ENCODE data around the gene TRUB2. TPM values are rescaled to one million over a fixed set of nuclear protein-coding genes. Genes with fewer than 3 reads are reported as not detected.

TRUB2 gene
- total and polyA plus RNA-seq, 2 of the 13 experiments (the other 11 are each of a cell fraction or from before 2014, with no cell fraction given), result 22.3 to 41.2 TPM

- TF ChIP-seq SRSF9 (IDR thresholded peaks at IDR 0.05; ENCODE audit: borderline replicate concordance, insufficient read depth, low read depth, low read length, poor library complexity, severe bottlenecking), result no peak
- 0 out of 2 replicates have a peak, but pooled peaks have one; percentile 3 for TF ChIP-seq NFYC (CRISPR knock-in tag; IDR thresholded peaks at IDR 0.05)
- TF ChIP-seq TOPORS (CRISPR knock-in tag; IDR thresholded peaks at IDR 0.05), result peak; percentile 7; the same call in 1 of the 2 replicates
- TF ChIP-seq ZBTB43 (CRISPR knock-in tag; conservative IDR thresholded peaks at IDR 0.05), result no peak
- TF ChIP-seq GPN1 (CRISPR knock-in tag; IDR thresholded peaks at IDR 0.05; ENCODE audit: borderline replicate concordance), result no peak
- TF ChIP-seq FOXO4 (CRISPR knock-in tag; conservative IDR thresholded peaks at IDR 0.05), result 0 out of 2 replicates have a peak, but pooled peaks have one; percentile 34
- TF ChIP-seq GLI4 (CRISPR knock-in tag; IDR thresholded peaks at IDR 0.05; ENCODE audit: borderline replicate concordance), result 0 out of 2 replicates have a peak, but pooled peaks have one; percentile 20
- TF ChIP-seq ZBTB20 (CRISPR knock-in tag; IDR thresholded peaks at IDR 0.05; ENCODE audit: borderline replicate concordance, low read depth), result no peak
- TF ChIP-seq MXD3 (CRISPR knock-in tag; IDR thresholded peaks at IDR 0.05), result no peak
- TF ChIP-seq RXRB (CRISPR knock-in tag; IDR thresholded peaks at IDR 0.05; ENCODE audit: borderline replicate concordance), result no peak
- TF ChIP-seq ZNF598 (CRISPR knock-in tag; IDR thresholded peaks at IDR 0.05; ENCODE audit: borderline replicate concordance), result 0 out of 2 replicates have a peak, but pooled peaks have one; percentile 11
- no peak for TF ChIP-seq ZNF484 (CRISPR knock-in tag; IDR thresholded peaks at IDR 0.05; ENCODE audit: borderline replicate concordance, low read depth)
- 0 out of 2 replicates have a peak, but pooled peaks have one; percentile 59 for TF ChIP-seq ARID2 (CRISPR knock-in tag; IDR thresholded peaks at IDR 0.05; ENCODE audit: borderline replicate concordance)
- 0 out of 2 replicates have a peak, but pooled peaks have one; percentile 11 for TF ChIP-seq LCORL (IDR thresholded peaks at IDR 0.05)
- no peak for TF ChIP-seq LCORL (CRISPR knock-in tag; IDR thresholded peaks at IDR 0.05)
- TF ChIP-seq NKX3-1 (CRISPR knock-in tag; IDR thresholded peaks at IDR 0.05), result no peak
- peak; percentile 7; the same call in 1 of the 2 replicates for TF ChIP-seq ZNF619 (CRISPR knock-in tag; IDR thresholded peaks at IDR 0.05)
- TF ChIP-seq ZC3H13 (CRISPR knock-in tag; IDR thresholded peaks at IDR 0.05), result no peak
- peak; percentile 58 for TF ChIP-seq ZNF770 (CRISPR knock-in tag; IDR thresholded peaks at IDR 0.05)
- no peak; the same call in 1 of the 2 replicates for TF ChIP-seq ZNF44 (CRISPR knock-in tag; IDR thresholded peaks at IDR 0.05)
- TF ChIP-seq NAIF1 (CRISPR knock-in tag; IDR thresholded peaks at IDR 0.05; ENCODE audit: borderline replicate concordance), result 0 out of 2 replicates have a peak, but pooled peaks have one; percentile 85
- TF ChIP-seq ZNF549 (CRISPR knock-in tag; IDR thresholded peaks at IDR 0.05), result no peak
- no peak for TF ChIP-seq AGO1 (IDR thresholded peaks at IDR 0.05; ENCODE audit: low read depth, low read length, poor library complexity, severe bottlenecking)
- TF ChIP-seq ZNF136 (CRISPR knock-in tag; IDR thresholded peaks at IDR 0.05; ENCODE audit: low read depth), result no peak
- 0 out of 2 replicates have a peak, but pooled peaks have one; percentile 40 for TF ChIP-seq SMYD3 (CRISPR knock-in tag; IDR thresholded peaks at IDR 0.05)
- no peak for TF ChIP-seq JUND (CRISPR knock-in tag; IDR thresholded peaks at IDR 0.05)
These were observed 306 bp downstream of the TRUB2 start (continued) for GRCh38 chr9:128321879-128322403.
